ENCODE results near the gene ZNF14. TPM values are rescaled to one million over a fixed set of nuclear protein-coding genes. Genes with fewer than 3 reads are reported as not detected.
"Not testable (repeated sequence)": the region's sequence is repeated elsewhere in the genome, so short reads cannot be mapped to it uniquely, and the experiment has no call there.

Gene ZNF14
- total RNA-seq, 3 donors from 2014 or later = 7.0 to 22.7 (median 14.7) TPM

GRCh38 chr19:19711934-19712828 lies 20.7 kb downstream of the ZNF14 start:
- TF ChIP-seq CTCF (IDR thresholded peaks at IDR 0.05) (no peak), POLR2AphosphoS5 (IDR thresholded peaks at IDR 0.05) (no peak), POLR2A (IDR thresholded peaks at IDR 0.05) (no peak)
- intact Hi-C loops (cut with DNase I; ENCODE audit: low total_unique reads) = no loop called here
- Histone ChIP-seq H3K4me1 (no peaks in the 10 kb centered on the region), H3K36me3 (peaks cover 22% of the 10 kb centered on the region), H3K9me3 (peaks cover 98 to 100% of the 10 kb centered on the region in 2 donors), H3K4me3 (peak overlapping the region in 1 of 3 donors; percentile 12), H3K27ac (no peak overlapping the region), H3K27me3 (no peaks in the 10 kb centered on the region)
- no peak for DNase-seq (ENCODE audit: low spot score in 2 of 2)

- Histone ChIP-seq H3K27me3 (no peaks in the 10 kb centered on the region), H3K9me3 (peaks cover 98 to 100% of the 10 kb centered on the region in 2 donors), H3K4me3 (peak overlapping the region in 1 of 3 donors; percentile 7), H3K36me3 (peaks cover 18% of the 10 kb centered on the region), H3K27ac (no peak overlapping the region), H3K4me1 (no peaks in the 10 kb centered on the region)
- intact Hi-C loops (cut with DNase I; ENCODE audit: low total_unique reads) = no loop called here
- no peak for TF ChIP-seq POLR2AphosphoS5 (IDR thresholded peaks at IDR 0.05)
- TF ChIP-seq CTCF (IDR thresholded peaks at IDR 0.05) = no peak
- TF ChIP-seq POLR2A (IDR thresholded peaks at IDR 0.05) = no peak
- DNase-seq (ENCODE audit: low spot score in 2 of 2) = no peak
Observed at GRCh38 chr19:19711306-19711933, 21.5 kb downstream of the ZNF14 start.

DNA sequence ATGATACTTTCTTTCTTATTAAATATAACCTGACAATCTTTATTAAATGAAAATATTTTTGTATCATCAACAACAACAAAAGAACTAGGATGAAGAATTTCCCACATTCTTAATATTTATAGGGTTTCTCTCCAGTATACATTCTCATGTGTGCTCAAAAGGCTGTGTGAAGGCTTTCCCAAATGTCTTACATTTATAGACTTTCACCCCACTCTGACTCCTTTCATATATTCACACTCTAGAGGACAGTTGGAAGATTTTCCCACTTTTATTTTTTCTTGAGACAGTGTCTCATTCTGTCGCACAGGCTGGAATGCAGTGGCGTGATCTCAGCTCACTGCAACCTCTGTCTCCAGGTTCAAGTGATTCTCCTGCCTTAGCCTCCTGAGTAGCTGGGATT lies 22.4 kb downstream of the ZNF14 start:
- Histone ChIP-seq H3K4me1 (no peaks in the 10 kb centered on the region), H3K4me3 (no peak overlapping the region), H3K27me3 (no peaks in the 10 kb centered on the region), H3K36me3 (peaks cover 18% of the 10 kb centered on the region), H3K27ac (no peak overlapping the region), H3K9me3 (peaks cover 98 to 100% of the 10 kb centered on the region in 2 donors)
- no peak for DNase-seq (ENCODE audit: low spot score in 2 of 2)
- TF ChIP-seq POLR2A (IDR thresholded peaks at IDR 0.05) = no peak
- no peak for TF ChIP-seq CTCF (IDR thresholded peaks at IDR 0.05)
- TF ChIP-seq POLR2AphosphoS5 (IDR thresholded peaks at IDR 0.05) = no peak
- intact Hi-C loops (cut with DNase I; ENCODE audit: low total_unique reads) = no loop called here

DNA sequence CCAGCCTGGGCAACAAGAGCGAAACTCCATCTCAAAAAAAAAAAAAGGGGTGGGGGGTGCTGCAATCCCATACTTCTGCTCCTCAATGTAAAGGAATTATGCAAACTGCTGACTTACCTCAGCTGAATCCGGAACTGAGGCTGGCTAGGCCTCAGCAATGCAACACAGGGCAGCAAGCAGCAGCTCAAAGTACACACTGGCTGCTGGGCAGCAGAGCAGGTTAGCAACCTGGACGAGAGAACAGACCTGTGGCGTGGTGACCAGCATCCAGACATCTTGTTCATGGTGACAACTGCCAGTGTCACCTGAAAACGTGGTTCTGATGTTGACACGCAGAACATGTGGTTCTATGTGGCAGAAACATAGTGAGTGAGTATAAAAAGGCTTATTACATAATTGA lies 28.1 kb downstream of the ZNF14 start:
- no peaks in the 10 kb centered on the region for H3K4me1 ChIP-seq
- no peaks in the 10 kb centered on the region for H3K36me3 ChIP-seq
- H3K9me3 ChIP-seq = peaks cover 82 to 89% of the 10 kb centered on the region in 2 donors
- intact Hi-C loops (cut with DNase I; ENCODE audit: low total_unique reads) = no loop called here
- no peak overlapping the region for H3K27ac ChIP-seq
- no peak for TF ChIP-seq POLR2A (IDR thresholded peaks at IDR 0.05)
- no peak for TF ChIP-seq CTCF (IDR thresholded peaks at IDR 0.05)
- TF ChIP-seq POLR2AphosphoS5 (IDR thresholded peaks at IDR 0.05) = no peak
- no peak overlapping the region for H3K4me3 ChIP-seq
- DNase-seq (ENCODE audit: low spot score in 2 of 2) = no peak
- H3K27me3 ChIP-seq = no peaks in the 10 kb centered on the region

GRCh38 chr19:19700493-19700892 lies 32.4 kb downstream of the ZNF14 start:
- peaks cover 50 to 76% of the 10 kb centered on the region in 2 donors for H3K9me3 ChIP-seq
- H3K27me3 ChIP-seq; H3K4me3 ChIP-seq; DNase-seq (ENCODE audit: low spot score in 2 of 2); H3K27ac ChIP-seq; H3K4me1 ChIP-seq; H3K36me3 ChIP-seq; intact Hi-C loops (cut with DNase I; ENCODE audit: low total_unique reads): not testable (repeated sequence)

Data from breast epithelium (tissue), 4 donors.